ENCODE data around the gene UBE2D2.
A peak's percentile ranks its signal among the peaks of the same experiment; 100 is the strongest.

The UBE2D2 gene

GRCh38 chr5:139636975-139637408 is 75.9 kb downstream of the UBE2D2 start:
- DNase-seq = no peak

- peak; percentile 55 to 69 for DNase-seq
These were observed 76.4 kb downstream of the UBE2D2 start for GRCh38 chr5:139637438-139638089.

- peak; percentile 70 to 83 for DNase-seq
These were observed 77.1 kb downstream of the UBE2D2 start for GRCh38 chr5:139638090-139638735.

- peak in 1 of 2 experiments; percentile 55 for DNase-seq
These were observed 77.8 kb downstream of the UBE2D2 start for GRCh38 chr5:139638736-139639618.

GRCh38 chr5:139639619-139640380 is 78.7 kb downstream of the UBE2D2 start:
- no peak for DNase-seq

- DNase-seq = no peak
These were observed 79.4 kb downstream of the UBE2D2 start for GRCh38 chr5:139640421-139641115.

GRCh38 chr5:139641116-139642080 is 80.3 kb downstream of the UBE2D2 start:
- no peak for DNase-seq

- no peak for DNase-seq
These were observed 81.1 kb downstream of the UBE2D2 start for GRCh38 chr5:139642213-139642612.

- DNase-seq = no peak
These were observed 82.0 kb downstream of the UBE2D2 start for GRCh38 chr5:139642891-139643871.

- no peak for DNase-seq
These were observed 82.9 kb downstream of the UBE2D2 start for GRCh38 chr5:139644001-139644456.

GRCh38 chr5:139644646-139645429 is 83.7 kb downstream of the UBE2D2 start:
- no peak for DNase-seq

GRCh38 chr5:139645430-139645871 is 84.3 kb downstream of the UBE2D2 start:
- DNase-seq = no peak

GRCh38 chr5:139646111-139646510 is 85.0 kb downstream of the UBE2D2 start:
- DNase-seq = no peak

- no peak for DNase-seq
These were observed 85.9 kb downstream of the UBE2D2 start for GRCh38 chr5:139646912-139647505.

GRCh38 chr5:139647506-139648204 is 86.5 kb downstream of the UBE2D2 start:
- DNase-seq = no peak

GRCh38 chr5:139648205-139649081 is 87.3 kb downstream of the UBE2D2 start, which contains the start of gene CXXC5:
TSS of gene CXXC5 (plus strand) at chr5:139648349. CDS start at chr5:139680524, 32,175 bp downstream.
- DNase-seq = peak; percentile 70 to 74
